Retina (tissue), 1 donor: ENCODE measurements around the gene ABHD6.
"Not testable (repeated sequence)": the region's sequence is repeated elsewhere in the genome, so short reads cannot be mapped to it uniquely, and the experiment has no call there.

Experiments used
- DNase-seq: peaks from one replicate; pipeline ENCODE4 v3.0.0-alpha.2; 2016

ABHD6 gene

DNA sequence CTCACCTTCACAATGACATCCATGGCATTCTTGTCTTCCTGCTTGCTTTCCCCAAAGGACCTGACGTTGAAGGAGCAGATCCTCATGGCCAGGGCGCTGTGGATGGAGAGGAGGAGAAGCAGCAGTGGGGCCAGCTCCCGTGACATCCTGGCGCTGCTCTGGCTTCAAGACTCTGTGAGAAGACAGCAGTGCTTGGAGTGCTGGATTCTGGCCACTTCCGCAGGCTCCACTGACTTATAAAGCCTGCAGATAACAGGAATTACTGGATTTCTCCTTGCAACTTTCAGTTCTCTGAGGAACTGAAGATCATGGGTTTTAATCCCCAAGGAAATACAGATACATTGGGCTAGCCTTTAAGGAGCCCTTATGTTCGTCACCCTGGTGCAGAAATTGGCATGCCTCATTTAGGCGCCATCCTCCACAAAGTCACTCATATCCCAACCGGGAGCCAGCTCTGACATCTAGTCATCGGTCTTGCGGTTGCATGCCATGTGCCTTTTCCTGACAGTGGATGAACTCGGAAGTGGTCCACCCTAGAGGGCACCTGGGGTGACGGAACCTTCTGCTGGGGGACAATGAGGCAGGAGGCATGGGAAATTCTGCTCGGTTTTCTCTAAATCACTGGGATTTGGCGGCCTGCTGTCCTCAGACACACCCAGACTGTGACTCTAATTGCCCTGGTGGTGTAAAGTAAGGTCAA lies 26.7 kb upstream of the ABHD6 start, which contains the start of gene DNASE1L3:
Gene DNASE1L3 (minus strand): TSS at position 212 of the 700 bp plus-strand sequence. CDS start 66 bp downstream, at position 146.
- no peak for DNase-seq

GRCh38 chr3:58214484-58215316 lies 22.9 kb upstream of the ABHD6 start:
- DNase-seq: no peak

GRCh38 chr3:58215317-58216025 lies 22.1 kb upstream of the ABHD6 start:
- peak; percentile 43 for DNase-seq

DNA sequence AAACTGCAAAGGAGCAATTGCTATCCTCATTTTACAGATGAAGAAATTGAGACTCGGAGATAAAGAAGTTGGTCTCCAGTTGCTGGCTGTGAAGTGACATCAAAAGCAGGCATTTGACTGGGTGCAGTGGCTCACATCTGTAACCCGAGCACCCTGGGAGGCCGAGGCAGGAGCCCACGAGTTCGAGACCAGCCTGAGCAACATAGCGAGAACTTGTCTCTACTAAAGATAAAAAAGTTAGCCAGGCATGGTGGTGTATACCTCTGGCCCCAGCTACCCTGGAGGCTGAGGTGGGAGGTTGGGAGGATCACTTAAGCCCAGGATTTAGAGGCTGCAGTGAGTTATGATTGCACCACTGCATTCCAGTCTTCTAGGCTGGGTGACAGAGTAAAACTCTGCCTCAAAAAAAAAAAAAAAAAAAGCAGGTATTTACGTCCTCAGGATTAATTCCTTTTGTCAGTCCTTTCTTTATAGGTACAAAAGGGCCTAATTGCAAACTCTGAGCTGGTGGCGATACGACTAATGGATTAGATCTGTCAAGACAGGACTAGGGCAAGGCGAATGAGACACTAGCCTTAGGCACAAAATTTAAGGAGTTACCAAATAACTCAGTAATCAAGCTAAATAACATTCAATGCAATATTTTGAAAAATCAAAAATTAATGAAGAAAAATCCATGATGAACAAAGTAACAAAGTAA lies 20.9 kb upstream of the ABHD6 start:
- DNase-seq: no peak

DNA sequence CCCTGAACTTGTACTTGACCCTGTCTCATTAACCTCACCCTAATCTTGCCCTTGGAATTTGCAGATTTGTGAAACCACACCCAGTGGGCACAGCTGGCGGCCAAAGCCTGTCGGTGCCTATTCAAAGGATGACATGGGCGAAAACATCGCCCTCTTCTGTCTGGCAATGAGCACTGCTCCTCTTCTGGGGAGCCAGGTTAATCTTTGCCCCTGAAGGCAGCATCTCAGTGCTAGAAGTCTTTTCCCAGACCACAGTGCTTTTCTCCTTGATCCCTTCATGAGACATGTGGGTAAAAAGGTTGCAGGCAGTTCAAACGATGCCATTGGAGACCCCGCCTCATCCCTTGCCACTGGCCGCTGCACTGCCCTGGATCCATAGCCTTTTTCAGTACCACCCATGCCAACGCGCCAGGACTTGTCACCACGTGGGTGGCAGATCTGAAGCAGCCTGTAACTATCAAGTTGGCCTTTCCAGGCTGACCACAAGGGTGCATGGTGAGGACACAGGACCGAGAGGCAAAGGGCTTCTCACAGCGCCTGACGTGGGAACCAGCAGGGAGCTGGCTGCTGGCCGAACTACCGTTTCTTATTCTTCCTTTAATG lies 20.3 kb upstream of the ABHD6 start:
- DNase-seq: peak; percentile 80

DNA sequence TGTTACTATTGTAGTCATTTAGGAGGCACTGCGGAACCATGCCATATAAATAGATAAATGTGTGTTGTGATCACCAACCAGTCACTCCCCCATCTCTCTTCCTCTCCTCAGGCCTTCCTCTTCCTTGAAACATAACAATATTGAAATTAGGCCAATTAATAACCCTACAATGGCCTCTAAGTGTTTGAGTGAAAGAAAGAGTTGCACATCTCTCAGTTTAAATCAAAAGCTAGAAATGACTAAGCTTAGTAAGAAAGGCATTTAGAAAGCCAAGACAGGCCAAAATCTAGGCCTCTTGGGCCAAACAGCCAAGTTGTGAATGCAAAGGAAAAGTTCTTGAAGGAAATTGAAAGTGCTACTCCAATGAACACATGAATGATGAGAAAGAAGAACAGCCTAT lies 18.7 kb upstream of the ABHD6 start:
- no peak for DNase-seq

DNA sequence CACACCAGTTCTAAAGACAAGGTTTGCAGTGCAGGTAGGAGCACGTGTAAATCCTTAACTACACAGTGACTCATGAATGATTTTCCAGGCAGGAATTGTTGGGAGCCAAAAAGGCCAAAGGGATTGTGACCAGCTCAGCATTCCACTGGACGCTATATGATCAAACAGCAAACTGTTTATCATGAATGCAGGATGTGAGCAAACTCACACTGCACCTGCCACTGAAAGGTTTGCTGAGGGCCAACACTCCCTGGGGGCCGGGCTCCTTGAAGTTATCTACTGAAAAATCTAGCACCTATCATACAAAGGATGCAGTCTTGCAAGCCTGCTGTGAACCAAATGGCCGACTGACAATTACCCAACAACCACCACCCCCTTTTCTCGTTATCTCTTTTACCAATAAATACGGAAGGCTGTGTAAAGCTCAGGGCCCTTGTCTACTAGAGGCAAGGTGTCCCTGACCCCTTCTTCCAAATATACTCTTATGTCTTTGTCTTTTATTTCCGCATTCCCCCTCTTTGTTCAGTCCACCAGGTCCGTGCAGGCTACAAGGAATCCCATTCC lies 15.3 kb upstream of the ABHD6 start:
- no peak for DNase-seq

DNA sequence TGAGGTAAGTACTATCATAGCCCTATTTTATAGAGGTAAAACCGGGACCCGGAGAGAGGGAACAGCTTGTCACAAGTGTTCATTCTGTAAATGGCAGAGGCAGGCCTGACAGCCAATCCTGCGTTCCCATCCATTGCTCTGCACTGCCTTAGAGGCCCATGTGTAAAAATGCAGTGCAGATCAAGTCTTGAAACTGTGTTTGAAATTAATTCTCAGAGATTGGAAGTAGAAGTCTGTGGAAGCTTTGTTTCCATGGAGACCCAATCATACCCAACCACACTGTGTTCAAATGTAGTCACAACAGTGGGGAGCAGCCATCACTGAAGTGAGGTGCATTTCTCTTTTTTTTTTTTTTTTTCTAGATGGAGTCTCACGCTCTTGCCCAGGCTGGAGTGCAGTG lies 13.7 kb upstream of the ABHD6 start:
- DNase-seq: no peak

DNA sequence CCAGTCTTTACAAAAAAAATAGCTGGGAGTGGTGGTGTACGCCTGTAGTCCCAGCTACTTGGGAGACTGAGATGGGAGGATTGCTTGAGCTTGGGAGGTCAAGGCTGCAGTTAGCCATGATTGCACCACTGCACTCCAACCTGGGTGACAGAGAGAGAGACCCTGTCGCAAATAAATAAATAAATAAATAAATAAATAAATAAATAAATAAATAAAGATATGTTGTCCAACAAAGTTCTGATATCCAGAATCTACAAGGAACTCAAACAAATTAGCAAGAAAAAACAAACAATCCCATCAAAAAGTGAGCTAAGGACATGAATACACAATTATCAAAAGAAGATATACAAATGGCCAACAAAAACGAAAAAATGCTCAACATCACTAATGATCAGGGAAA lies 9.7 kb upstream of the ABHD6 start:
- DNase-seq: not testable (repeated sequence)

- DNase-seq: no peak
Observed at GRCh38 chr3:58230876-58231552, 6.6 kb upstream of the ABHD6 start.

DNA sequence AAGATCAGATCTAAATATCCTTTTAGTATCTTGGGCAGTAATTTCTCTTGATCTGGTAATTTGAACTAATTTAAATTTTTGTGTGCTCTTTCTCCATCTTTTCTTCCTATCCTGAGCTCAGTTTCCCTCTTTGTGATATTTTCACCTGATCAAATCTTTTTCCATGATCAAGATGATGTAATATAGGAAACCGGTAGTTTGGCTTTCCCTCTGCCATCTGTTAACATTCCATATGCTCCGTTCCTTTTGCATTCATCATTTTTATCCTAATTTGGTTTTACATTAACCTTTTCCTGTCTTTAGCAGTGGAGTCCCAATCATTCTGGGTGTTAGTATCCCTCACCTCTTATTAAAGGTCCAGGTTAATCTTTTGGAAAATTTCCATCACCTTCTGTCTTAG lies 5.9 kb upstream of the ABHD6 start:
- no peak for DNase-seq

DNA sequence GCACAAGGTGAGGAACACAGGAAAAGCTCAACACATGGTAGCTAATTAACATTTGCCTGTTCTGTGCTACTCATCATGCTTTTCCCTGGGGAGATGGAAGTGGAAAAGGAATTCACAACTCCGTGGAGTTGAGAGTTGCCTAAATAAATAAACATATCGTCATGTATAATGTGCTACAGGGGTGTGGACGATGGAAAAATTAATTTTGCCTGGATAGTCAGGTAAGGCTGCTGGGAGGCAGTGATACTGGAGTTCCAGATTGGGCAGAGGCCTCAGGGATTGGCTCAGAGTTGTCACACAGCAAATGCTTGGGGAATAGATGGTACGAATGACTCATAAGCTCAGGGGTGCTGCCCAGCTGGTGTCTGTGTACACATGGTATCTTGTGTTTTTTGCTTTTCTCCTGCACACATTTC lies 3.1 kb upstream of the ABHD6 start:
- DNase-seq: no peak

GRCh38 chr3:58235970-58236369 lies 1.6 kb upstream of the ABHD6 start:
- DNase-seq: no peak

DNA sequence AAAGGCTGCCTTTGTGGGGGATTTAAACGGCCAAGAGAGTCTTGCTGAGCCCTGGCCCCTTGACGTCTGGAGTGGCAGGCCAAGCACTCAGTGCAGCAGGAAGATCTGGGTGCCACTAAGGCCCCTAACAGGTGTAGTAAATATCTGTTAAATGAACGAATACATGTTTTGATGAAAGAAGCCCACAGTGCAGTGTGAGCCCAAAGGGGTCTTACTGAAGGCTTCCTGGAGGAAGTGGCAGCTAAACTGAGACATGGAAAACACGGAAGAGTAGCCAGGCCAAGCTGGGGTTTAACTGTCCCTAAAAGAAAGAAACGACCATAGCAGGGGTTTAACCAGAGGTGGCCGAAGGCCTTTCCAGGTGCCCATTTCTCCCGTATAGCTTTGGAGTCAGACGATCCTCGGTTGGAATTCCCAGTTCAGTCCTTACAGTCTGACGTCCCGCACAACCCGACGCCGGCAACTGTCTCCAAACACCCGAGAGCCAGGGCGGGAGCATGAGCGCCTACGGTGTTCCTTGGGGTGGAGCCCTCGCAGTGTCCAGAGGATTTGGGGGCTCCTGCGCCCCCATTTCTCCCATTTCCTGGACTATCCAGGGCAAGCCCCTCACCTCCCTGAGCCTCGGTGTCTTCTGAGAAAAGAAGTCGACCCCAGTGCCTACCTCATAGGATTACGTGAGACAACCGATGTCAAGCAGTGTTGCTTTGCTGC lies 910 bp upstream of the ABHD6 start:
- DNase-seq: no peak

DNA sequence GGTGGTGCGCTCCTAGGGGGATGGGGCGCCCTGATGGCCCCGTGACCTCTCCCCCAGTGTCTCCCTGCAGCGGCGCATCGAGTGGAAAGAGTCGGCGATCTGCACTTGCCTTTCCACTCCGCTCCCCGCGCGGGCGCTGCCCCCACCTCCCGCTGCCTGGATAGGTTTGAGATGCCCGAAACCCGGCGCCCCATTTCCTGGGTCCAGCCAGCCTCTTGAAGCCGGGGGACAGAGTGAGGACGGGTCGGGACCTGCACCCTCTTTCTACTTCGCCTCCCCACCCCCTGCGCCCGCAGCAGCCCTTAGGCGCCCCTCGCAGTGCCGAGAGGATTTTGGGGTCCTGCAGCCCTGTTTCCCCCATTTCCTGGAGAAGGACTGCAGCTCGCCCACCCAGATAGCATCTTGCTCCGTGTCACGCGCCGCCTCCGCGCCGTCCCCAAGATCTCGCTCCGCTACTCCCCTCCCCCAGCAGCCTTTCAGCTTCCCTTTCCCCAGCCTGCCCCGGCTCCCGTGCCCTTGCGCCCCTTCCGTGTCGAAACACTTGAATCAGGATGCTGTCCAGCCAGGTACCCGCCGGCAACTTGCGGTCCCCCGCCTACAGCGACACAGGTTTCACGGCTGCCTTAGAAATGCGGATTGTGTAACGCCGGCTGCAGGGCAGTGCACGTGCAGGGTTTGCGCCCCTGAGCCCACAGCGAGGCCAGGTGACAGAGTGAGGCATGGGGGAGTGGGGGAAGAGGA lies 519 bp downstream of the ABHD6 start:
- peak; percentile 72 for DNase-seq

- no peak for DNase-seq
Observed at GRCh38 chr3:58238830-58239229, 1.2 kb downstream of the ABHD6 start.

- DNase-seq: no peak
Observed at GRCh38 chr3:58241306-58242044, 3.9 kb downstream of the ABHD6 start.

DNA sequence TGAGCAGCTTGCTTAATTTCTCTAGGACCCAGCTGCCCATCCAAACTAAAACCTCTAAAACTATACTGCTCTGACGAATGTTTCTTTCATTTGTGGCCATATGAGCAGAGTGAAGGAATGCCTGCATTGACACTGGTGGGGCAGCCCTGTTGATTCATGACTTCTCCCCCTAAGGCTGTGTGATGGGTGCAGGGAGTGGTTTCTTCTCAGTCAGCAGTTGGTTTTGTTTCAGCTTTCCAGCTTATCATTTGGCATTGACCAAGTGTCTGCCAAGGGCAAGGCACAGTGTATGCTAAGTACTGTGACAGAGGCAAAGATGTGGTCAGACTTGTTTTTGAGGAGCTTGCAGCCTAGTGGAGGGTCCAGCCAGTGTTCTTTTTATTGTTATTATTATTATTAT lies 4.7 kb downstream of the ABHD6 start:
- DNase-seq: no peak

- DNase-seq: not testable (repeated sequence)
Observed at GRCh38 chr3:58242860-58243259, 5.3 kb downstream of the ABHD6 start.
